OCI-LY1 (cell line): ENCODE results near the gene LRCH1.
"Not testable (repeated sequence)": the region's sequence is repeated elsewhere in the genome, so short reads cannot be mapped to it uniquely, and the experiment has no call there.

Source experiments
- H2AFZ ChIP-seq: fragments of 200-600 bp; sonication (generic), shearing (Covaris generic); 2 replicates; pipeline ENCODE4 v1.6.0; 2014; ENCODE audit warnings: antibody characterized with exemption, mild to moderate bottlenecking, low read length
- H3F3A ChIP-seq: fragments of 200-600 bp; sonication (generic), shearing (Covaris generic); 2 replicates; pipeline ENCODE4 v1.6.0; 2014; ENCODE audit warnings: mild to moderate bottlenecking, antibody characterized with exemption, low read length, moderate library complexity; ENCODE audit not compliant: insufficient read depth
- H3K27ac ChIP-seq: fragments of 200-600 bp; sonication (generic); 2 replicates; pipeline ENCODE4 v1.5.1; 2014; ENCODE audit warnings: low read length, mixed run types, mild to moderate bottlenecking, low read depth; ENCODE audit not compliant: poor library complexity, severe bottlenecking
- H3K27me3 ChIP-seq: fragments of 200-600 bp; sonication (generic); 2 replicates; pipeline ENCODE4 v1.6.0; 2014; ENCODE audit warnings: antibody characterized with exemption, mild to moderate bottlenecking, low read length, moderate library complexity; ENCODE audit not compliant: insufficient read depth
- H3K36me3 ChIP-seq: fragments of 200-600 bp; sonication (generic); 2 replicates; pipeline ENCODE4 v1.6.1; 2014; ENCODE audit warnings: mild to moderate bottlenecking, antibody characterized with exemption, low read length, moderate library complexity, mixed read lengths; ENCODE audit not compliant: insufficient read depth
- H3K4me1 ChIP-seq: fragments of 200-600 bp; sonication (generic); 2 replicates; pipeline ENCODE4 v1.5.1; 2014; ENCODE audit warnings: mild to moderate bottlenecking, low read length, moderate library complexity; ENCODE audit not compliant: insufficient read depth, severe bottlenecking
- H3K4me2 ChIP-seq: fragments of 200-600 bp; sonication (generic), shearing (Covaris generic); 2 replicates; pipeline ENCODE4 v1.6.1; 2014; ENCODE audit warnings: low read length
- H3K4me3 ChIP-seq: fragments of 200-600 bp; sonication (generic); 2 replicates; pipeline ENCODE4 v1.5.1; 2014; ENCODE audit warnings: low read length, low read depth, mild to moderate bottlenecking, mixed read lengths; ENCODE audit not compliant: poor library complexity, severe bottlenecking
- H3K79me2 ChIP-seq: fragments of 200-600 bp; shearing (Covaris generic); 2 replicates; pipeline ENCODE4 v1.6.1; 2016; ENCODE audit warnings: mixed run types, low read length, mixed read lengths; ENCODE audit not compliant: insufficient read depth
- H3K9ac ChIP-seq: fragments of 200-600 bp; sonication (generic), shearing (Covaris generic); 2 replicates; pipeline ENCODE4 v1.6.1; 2014; ENCODE audit warnings: mild to moderate bottlenecking, low read length, mixed read lengths
- H3K9me2 ChIP-seq: fragments of 200-600 bp; sonication (generic), shearing (Covaris generic); 2 replicates; pipeline ENCODE4 v1.6.1; 2014; ENCODE audit warnings: low read depth, mild to moderate bottlenecking, low read length, mixed read lengths
- H3K9me3 ChIP-seq: fragments of 200-600 bp; shearing (Covaris generic); 2 replicates; pipeline ENCODE4 v1.6.1; 2014; ENCODE audit warnings: low read length, mixed read lengths
- H4K20me1 ChIP-seq: fragments of 200-600 bp; sonication (generic), shearing (Covaris generic); 2 replicates; pipeline ENCODE4 v1.6.0; 2016; ENCODE audit warnings: mild to moderate bottlenecking, low read length; ENCODE audit not compliant: insufficient read depth
- EZH2 ChIP-seq: fragments of 200-600 bp; sonication (generic), shearing (Covaris generic); IDR thresholded peaks from 2 replicates; pipeline ENCODE4 v1.8.0; 2017; ENCODE audit warnings: borderline replicate concordance, mixed run types, mild to moderate bottlenecking, antibody characterized with exemption, low read length, moderate library complexity, mixed read lengths
- TF ChIP-seq, protein P1 (sequence below): fragments of 200-600 bp; sonication (generic), shearing (Covaris generic); IDR thresholded peaks from 2 replicates; pipeline ENCODE4 v1.5.1; 2017; ENCODE audit warnings: mild to moderate bottlenecking, antibody characterized with exemption, low read length, moderate library complexity, mixed read lengths

Gene LRCH1

GRCh38 chr13:46761174-46761573 lies 208.2 kb downstream of the LRCH1 start:
- H3K9ac ChIP-seq, result no peak overlapping the region
- H3K4me1 ChIP-seq, result no peaks in the 10 kb centered on the region
- no peaks in the 10 kb centered on the region for H3K9me3 ChIP-seq
- no peak overlapping the region for H3K4me3 ChIP-seq
- no peaks in the 10 kb centered on the region for H4K20me1 ChIP-seq
- H2AFZ ChIP-seq, result no peak overlapping the region
- no peak overlapping the region for H3K27ac ChIP-seq
- TF ChIP-seq, protein P1, sequence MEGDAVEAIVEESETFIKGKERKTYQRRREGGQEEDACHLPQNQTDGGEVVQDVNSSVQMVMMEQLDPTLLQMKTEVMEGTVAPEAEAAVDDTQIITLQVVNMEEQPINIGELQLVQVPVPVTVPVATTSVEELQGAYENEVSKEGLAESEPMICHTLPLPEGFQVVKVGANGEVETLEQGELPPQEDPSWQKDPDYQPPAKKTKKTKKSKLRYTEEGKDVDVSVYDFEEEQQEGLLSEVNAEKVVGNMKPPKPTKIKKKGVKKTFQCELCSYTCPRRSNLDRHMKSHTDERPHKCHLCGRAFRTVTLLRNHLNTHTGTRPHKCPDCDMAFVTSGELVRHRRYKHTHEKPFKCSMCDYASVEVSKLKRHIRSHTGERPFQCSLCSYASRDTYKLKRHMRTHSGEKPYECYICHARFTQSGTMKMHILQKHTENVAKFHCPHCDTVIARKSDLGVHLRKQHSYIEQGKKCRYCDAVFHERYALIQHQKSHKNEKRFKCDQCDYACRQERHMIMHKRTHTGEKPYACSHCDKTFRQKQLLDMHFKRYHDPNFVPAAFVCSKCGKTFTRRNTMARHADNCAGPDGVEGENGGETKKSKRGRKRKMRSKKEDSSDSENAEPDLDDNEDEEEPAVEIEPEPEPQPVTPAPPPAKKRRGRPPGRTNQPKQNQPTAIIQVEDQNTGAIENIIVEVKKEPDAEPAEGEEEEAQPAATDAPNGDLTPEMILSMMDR, result no peak
- TF ChIP-seq EZH2, result no peak
- H3F3A ChIP-seq, result no peaks in the 10 kb centered on the region
- no peak overlapping the region for H3K4me2 ChIP-seq
- H3K9me2 ChIP-seq, result no peaks in the 10 kb centered on the region
- no peaks in the 10 kb centered on the region for H3K79me2 ChIP-seq
- H3K36me3 ChIP-seq, result no peaks in the 10 kb centered on the region
- H3K27me3 ChIP-seq, result 0 out of 2 replicates have a peak, but pooled peaks cover 4% of the 10 kb centered on the region

DNA sequence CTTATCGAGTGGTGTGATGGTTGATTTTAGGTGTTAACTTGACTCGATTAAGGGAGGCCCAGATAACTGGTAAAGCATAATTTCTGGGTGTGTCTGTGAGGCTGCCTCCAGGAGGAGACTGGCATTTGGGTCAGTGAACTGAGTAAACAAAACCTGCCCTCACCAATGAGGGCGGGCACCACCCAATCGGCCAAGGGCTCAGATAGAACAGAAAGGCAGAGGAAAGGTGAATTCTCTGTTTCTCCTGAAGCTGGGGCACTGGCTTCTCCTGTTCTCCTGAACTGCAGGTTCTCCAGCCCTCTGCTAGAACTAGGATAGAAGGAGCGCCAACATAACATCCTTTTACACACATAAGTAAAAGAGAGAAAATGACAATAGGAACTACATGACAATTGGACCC lies 208.9 kb downstream of the LRCH1 start:
- no peak for TF ChIP-seq EZH2
- Histone ChIP-seq H3K4me2 (no peak overlapping the region), H2AFZ (no peak overlapping the region), H3K9me2 (no peaks in the 10 kb centered on the region), H3K79me2 (no peaks in the 10 kb centered on the region), H3K27me3 (0 out of 2 replicates have a peak, but pooled peaks cover 4% of the 10 kb centered on the region), H3K27ac (no peak overlapping the region), H3K9ac (no peak overlapping the region), H3K4me1 (no peaks in the 10 kb centered on the region), H3F3A (no peaks in the 10 kb centered on the region), H3K9me3 (no peaks in the 10 kb centered on the region), H3K4me3 (no peak overlapping the region), H4K20me1 (no peaks in the 10 kb centered on the region), H3K36me3 (no peaks in the 10 kb centered on the region)

DNA sequence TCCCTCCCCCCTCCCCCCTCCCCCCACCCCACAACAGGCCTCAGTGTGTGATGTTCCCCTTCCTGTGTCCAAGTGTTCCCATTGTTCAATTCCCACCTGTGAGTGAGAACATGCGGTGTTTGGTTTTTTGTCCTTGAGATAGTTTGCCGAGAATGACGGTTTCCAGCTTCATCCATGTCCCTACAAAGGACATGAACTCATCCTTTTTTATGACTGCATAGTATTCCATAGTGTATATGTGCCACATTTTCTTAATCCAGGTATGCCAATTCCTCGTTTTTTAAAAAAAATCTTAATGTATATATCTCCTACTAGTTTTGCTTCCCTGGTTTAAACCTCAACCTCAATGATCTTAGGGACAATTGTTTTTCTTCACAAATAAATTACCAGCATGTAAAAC lies 217.0 kb downstream of the LRCH1 start:
- H4K20me1 ChIP-seq, H3K9me3 ChIP-seq, H3K4me3 ChIP-seq, H3F3A ChIP-seq, H3K27me3 ChIP-seq, H2AFZ ChIP-seq, H3K27ac ChIP-seq, H3K4me2 ChIP-seq, H3K9me2 ChIP-seq, H3K9ac ChIP-seq, H3K4me1 ChIP-seq, H3K79me2 ChIP-seq: not testable (repeated sequence)
- peaks cover 44% of the 10 kb centered on the region for H3K36me3 ChIP-seq

- Histone ChIP-seq H3K27me3 (no peaks in the 10 kb centered on the region), H4K20me1 (no peaks in the 10 kb centered on the region), H3K79me2 (no peaks in the 10 kb centered on the region), H3K27ac (no peak overlapping the region), H3K4me1 (no peaks in the 10 kb centered on the region), H3F3A (no peaks in the 10 kb centered on the region), H3K4me2 (no peak overlapping the region), H2AFZ (no peak overlapping the region), H3K36me3 (peaks cover 59% of the 10 kb centered on the region), H3K9ac (no peak overlapping the region), H3K9me2 (no peaks in the 10 kb centered on the region), H3K4me3 (no peak overlapping the region), H3K9me3 (no peaks in the 10 kb centered on the region)
- TF ChIP-seq, protein P1, result no peak
- TF ChIP-seq EZH2, result no peak
Measured at GRCh38 chr13:46771693-46772092, 218.7 kb downstream of the LRCH1 start.
